NCI-H2171 treated with DMSO at 0.1 percent for 48 hours (cell line): ENCODE results near the gene PHF21A.
A peak's percentile ranks its signal among the peaks of the same experiment; 100 is the strongest.
"Not testable (repeated sequence)": the region's sequence is repeated elsewhere in the genome, so short reads cannot be mapped to it uniquely, and the experiment has no call there.

Experiments used
- DNase-seq: peaks from one replicate; lab custom pipeline; 2025; lab: John Stamatoyannopoulos, UW

Gene PHF21A

DNA sequence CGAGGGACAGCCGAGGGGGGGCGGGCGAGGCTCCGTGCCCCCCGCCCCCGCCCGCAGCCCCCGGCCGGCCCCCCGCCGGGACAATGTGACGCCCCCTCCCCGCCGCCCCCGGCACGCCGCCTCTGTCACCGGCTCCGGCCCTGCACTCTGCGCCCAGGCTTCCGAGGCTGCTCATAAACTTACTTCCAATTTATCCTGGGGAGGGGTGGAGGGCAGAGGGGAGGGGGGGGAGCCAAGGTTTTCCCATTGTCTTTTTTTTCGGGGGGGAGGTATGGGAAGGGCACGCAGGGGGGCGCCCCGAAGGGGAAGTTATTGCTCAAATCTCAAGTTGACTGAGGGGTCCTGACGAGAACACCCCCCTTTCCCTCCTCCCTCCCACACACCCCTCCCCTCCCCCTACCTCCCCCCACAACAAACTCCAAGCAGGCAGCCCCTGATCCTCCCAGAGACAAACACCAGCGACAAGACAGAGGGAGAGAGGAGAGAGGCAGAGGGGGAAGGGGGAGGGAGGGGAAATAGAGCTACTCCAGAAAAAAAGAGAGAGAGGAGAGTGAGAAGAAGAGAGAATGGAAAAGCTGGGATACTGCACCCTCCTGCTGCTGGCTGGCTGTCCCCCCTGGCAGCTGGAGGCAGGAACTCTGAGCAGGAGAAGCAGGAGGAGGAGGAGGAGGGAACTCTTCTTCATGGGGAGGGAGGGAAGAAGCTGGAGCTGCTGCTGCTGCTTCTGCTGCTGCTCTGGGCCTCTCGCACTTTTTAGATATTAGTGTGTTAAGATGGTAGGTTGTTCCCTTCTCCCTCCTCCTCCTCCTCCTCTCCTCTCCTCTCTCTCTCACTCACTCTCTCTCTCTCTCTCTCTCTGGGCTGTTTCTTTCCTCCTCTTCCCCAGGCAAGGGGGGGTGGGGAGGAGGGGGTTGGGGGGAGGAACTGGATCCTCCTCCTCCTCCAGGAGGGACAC is 631 bp downstream of the PHF21A start:
- peak; percentile 88 for DNase-seq

DNA sequence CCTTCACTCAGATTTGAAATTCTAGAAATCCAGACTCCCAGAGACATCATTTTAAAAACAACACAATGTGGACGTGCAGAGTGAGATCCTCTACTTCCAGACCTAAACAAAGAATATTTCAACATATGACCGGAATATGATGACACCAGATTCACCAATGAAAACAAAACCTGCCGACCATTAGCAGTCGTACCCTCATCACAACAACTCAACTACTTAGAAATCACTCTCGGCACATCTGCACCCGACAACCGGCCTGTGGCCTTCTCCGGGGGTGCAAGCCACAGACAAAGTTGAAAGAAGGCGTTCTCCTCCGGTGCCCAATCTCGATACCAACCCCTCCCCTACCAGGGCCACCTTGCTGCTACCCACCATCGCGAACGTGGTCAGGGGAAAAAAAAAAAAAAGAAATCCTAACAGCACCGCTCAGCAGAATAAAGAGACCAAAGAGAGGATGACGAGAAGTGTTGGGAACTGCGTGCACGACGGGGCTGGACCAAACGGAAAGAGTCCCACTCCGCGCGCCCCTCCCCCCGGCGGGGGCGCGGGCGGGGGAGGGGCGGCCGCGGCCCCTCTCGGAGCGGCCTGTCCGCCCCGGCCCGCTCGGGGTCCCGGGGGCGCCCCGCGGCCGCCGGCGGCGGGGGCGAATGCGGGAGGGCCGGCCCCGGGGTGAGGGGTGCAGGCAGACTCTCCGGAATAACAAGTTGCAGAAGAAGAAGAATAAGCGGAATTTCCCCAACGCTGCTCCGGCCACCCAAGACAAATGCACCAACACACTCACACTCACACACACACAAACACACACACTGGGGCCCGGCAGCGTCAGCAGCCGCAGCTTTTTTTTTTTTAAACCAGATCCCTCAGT is 1.7 kb downstream of the PHF21A start:
- peak; percentile 67 for DNase-seq

DNA sequence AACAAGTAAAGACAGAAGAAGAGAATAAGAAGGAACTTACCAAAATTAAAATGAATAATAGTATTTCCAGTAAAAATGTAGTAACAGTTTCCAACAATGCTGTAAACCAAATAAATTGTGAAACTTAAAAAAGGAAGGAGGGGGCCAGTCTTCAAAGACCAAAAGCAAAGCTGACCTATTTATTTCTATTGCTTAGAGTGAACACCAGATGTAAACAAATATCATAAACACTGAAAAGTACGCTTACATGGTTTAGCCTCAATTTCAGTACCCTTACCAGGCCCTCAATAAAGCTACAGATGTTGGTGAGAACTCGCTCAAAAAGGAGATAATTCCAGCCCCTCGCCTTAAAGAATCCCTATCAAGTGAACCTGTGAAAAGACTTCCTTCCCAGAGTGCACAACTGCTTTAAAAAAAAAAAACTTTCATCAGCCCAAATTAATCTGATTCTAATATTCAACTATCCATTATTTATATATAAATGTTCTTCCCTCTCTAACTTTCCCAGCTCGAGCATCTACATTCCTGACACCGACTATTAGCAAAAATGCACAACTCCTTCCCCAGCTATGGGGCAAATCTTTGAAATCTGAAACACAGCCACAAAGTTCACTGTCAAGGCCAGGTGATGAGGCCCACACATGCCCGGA is 2.4 kb downstream of the PHF21A start:
- no peak for DNase-seq

DNA sequence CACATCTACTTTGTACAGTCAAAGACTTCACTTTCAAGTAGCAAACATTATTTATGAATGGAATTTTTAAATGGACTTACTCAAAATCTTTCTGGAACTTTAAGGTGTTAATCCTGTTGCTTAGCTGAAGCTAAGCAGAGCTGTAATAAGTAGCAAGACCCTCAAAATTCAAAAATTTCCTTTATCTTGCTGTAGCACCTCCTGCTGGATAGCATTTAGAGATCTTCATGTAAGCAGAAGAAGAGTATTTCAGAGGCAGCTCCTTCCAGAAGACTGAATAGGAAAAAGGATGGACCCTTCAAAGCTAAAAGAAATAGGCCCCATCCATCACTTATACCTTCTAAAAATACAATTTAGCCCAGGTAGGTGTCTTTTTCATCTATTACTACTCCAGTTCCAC is 3.4 kb downstream of the PHF21A start:
- DNase-seq, result no peak

DNA sequence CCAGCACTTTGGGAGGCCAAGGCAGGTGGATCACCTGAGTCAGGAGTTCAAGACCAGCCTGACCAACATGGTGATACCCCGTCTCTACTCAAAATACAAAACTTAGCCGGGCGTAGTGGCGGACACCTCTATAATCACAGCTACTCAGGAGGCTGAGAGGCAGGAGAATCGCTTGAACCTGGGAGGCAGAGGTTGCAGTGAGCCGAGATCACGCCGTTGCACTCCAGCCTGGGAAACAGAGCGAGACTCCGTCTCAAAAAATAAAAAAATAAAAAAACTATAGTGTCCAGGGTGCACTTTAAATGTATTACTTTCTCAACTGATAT is 4.6 kb downstream of the PHF21A start:
- not testable (repeated sequence) for DNase-seq

DNA sequence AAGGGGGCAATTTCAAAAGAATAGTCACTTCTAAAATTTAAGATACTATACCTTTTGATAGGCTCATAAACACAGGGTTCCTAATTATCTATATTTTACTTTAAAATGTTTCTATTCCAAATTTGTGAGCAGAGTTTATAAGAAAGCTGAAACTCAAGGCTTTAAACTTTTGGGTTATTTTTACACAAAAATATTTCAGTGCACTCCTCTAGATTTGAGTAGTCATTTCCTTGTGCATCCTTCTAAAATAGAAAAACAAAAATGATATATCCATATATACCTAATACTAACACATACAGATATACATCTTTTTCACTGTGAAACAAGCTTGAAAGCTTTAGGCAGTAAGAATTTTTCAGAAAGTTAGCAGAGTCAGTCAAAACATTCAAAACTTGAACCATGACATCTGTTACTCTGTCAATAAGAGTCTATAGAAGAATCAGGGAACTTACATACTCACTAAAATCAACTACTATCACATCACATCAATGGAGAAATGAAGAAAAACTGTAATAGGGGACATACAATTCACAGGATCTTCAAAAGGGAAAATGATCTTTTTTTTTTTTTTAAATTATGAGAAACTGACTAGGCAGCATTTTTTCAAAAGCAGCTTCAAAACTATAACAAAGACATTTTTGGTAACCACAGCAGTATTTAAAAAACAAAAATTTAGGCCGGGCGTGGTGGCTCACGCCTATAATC is 5.1 kb downstream of the PHF21A start:
- no peak for DNase-seq

DNA sequence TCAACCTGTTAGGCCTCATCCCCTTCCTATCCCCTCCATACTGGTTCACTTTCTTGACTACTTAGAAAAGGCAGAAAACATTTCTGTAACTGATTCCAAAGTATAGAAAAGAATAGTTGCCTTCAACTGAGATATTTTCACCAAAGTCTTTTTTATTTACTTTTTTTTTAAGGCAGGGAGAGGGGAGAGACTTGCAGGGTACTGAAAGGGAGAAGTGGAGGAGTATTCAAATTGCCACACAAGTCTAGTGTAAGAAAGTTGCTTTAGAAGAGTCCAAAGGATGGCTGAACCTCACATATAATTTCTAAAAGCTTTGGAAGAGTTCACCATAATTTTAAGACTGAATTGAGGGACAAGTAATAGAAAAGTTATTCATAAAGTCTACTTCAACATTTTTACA is 6.3 kb downstream of the PHF21A start:
- no peak for DNase-seq

DNA sequence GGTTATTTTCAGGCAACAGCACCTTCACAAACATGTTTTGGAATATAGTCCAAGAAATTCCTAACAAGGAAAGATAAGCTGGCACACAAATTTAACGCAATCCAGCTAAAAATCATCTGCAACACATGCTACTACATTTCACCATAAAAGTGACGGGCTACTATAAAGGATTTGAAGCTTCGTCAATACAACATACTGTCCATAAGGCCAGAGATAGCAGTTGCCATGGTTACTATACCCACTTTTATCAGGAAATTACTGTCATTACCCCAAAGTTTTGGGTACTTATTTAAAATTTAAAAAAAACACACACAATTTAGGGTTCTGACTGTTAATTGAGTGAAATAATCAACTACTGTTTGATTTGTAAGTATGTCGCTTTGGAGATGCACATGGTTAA is 6.9 kb downstream of the PHF21A start:
- no peak for DNase-seq

DNA sequence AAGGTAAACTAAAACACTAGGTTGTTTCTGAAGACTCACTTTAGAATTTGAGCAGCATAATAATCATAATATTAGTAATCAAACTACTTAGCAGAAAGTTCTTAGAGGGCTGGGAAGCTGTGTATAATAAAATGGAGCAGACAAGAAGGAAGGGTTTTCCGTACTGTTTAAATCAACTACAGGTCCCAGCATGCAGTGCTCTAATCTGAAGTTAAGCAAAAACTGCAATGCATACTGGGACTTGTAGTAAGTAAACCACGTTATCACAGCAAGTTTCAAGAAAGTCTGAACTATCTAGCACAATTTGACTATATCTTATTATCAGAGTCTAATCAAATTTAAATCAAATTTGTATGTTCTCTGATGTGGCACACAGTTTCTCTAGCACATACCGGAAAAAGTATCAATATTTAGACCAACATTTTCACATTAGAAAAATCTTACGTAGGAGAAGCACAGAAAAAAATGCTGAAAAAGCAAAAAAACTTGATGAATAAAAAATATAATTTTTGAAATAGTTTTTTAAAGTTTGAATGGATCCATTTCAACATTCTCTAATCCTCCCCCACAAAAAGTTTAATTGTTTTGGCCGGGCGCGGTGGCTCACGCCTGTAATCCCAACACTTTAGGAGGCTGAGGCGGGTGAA is 8.2 kb downstream of the PHF21A start:
- DNase-seq, result peak; percentile 80

DNA sequence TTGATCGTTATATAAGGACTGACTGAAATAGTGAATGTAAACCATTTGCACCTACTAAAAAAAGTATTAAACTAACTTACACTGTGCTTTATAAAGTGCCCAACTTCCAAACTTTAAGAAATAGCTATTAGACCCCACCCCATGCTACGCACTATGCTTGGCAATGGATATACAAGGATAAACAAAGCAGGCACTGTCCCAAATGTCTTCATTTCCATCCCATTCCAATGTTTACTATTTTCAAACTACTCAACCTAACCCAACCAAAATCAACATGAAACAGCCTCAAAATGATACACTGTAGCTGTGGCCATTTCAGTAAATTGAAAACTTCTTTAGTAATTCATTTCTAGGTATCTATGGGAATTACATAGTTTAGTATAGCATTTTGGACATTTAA is 12.5 kb downstream of the PHF21A start:
- no peak for DNase-seq

DNA sequence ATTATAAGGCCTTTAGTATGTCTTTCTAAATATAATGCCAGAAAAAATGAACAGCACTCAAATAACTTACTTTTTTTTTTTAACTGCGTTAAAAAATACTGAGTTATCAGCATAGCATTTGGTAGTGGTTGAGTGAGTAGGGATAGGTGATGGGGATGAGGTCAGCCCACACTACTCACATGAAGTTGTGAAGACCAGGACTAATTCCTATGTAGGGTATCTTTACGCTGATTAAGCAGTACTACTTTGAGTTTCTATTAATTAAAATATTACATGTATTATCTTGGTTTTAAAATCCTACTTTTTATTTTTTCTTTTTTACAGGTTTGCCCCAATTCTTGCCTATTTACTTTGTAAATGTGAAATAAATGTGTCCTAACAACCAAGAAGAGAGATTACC is 13.5 kb downstream of the PHF21A start:
- DNase-seq, result no peak

DNA sequence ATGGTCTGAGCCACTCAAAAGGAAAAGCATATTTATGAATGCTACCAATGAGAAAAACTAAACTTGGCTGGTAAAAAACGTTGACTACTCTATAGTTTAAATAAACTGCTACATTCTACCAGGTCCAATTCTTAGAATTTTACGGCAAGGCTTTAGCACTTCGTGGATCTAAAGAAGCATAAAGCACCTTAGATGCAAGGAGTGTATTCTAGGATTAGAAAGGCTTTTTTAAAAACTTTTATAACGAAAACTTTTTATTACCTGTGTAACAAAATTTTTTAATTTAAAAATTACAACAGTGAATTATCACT is 13.9 kb downstream of the PHF21A start:
- no peak for DNase-seq

DNA sequence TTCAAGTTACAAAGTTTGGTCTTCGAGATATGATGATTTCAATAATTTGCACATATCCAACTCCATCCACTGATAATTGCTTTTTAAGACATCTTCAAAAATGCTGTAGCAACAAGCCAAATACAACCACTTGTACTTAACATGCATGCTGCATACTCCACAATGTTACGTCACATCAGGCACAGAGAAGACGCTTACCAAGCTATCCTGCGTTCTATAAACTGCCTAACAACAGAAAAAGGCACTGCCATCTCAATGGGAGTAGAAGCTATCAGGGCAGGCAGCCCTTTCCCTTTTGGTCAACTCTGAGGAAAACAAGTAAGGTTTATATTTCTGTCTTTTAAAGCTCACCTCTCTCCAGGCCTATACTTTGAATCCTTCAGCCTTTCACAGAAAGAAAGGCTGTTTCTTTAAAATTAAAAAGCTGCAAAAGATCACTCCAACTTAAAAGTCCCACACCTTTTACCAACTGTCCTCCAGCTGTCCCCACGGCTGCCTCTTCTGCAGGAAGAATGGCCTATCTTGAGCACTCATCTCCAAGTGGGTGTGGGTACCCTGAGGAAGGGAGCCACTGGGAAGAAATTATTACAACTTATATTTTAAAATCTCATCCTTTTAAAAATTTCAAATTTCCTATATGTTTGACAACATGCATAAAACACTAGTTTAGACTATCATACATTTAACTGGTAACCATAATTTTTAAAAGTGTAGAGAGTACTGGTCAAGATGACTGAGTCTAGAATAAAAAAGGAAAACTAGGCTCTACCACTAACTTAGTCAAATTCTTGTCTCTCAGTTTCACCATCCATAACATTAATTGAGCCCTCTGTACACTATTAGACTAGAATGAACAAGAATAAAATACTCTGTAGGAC is 14.5 kb downstream of the PHF21A start:
- no peak for DNase-seq

DNA sequence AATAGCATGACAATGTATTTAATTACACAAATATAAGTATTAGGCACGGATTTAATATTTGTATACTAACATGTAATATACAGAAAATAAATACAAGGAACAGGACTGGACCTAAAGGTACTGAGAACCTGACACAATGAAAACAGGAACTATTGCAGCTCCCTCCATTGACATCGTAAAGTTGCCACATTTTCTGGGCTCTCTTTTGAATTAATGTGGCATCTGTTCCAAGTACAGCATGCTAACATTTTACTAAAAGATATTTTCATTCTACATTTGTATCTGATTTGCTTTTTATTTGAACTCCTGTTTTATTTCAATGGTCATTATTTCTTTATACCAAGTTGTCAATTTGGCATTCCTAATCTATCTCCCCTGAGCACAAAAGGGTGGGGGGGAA is 15.3 kb downstream of the PHF21A start:
- DNase-seq, result no peak

DNA sequence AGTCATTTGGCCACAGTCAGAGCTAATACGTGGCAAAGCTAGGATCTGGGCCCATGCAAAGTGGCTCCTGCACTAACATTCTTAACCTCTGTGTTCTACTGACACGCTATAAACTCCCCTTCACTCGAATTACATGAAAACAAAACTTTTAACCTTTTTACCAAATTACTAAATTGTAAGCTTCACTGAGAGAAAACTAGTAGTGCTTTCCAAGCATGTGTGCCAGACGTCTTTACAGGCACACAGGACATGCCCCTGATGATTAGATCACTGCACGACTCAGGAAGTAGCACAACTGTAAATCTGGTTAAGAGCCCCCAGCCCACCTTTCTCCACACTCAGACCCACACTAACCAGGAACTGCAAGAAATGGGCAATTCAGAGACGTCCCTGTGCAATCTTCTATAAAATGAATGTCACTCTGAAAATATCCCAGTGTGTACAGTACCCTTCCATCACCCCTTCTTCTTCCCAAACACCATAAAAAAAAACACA is 16.1 kb downstream of the PHF21A start:
- no peak for DNase-seq

DNA sequence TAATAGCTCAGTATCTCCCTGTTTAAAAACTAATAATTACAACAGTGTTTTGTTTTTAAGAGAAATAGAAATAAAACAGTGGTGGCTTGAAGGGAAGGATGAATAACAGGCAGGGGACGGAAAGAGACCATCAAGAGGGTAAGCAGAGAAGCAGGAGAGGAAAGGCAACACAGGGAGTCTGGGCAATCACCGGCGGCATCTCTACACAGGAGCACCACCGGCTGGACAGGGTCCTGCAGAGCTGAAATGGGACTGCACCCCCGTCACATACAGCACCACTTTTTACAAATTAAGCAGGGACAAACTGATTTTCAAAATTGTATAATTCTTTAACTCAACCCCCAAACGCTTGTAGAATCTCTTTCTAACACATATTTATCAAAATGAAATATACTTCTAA is 18.4 kb downstream of the PHF21A start:
- no peak for DNase-seq

DNA sequence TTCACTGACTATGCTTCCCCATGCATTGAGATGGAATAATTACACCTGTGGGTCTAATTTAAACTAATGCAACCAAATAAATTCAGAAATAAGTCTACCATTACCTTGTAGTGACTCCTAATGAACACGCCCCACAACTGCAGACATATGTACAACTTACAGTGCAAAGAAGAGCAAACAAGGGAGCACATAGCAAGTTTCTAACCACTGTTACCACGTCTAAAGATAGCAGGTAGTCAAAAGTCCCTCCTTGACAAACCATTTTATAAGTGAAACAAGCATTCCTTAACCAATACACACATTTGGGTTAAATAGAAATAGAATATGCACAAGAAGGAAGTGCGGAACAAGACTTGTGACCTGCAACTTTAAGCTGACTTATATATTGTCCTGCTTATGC is 20.6 kb downstream of the PHF21A start:
- no peak for DNase-seq

DNA sequence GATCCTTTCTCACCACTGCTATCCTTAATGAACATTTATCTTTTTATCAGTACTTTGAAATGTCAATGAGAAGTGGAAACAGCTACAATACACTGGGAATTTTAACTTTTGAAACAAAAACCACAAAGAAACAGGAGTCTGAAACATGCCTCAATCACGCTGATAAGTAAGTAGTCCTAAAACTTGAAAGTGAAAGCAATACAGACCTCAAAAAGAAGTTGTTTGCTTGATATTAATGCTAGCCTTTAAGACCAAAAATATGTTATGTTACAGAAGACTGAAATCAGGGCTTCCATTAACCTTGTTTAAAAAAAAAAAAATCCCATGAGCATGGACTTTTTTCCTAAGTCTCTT is 21.3 kb downstream of the PHF21A start:
- DNase-seq, result no peak

DNA sequence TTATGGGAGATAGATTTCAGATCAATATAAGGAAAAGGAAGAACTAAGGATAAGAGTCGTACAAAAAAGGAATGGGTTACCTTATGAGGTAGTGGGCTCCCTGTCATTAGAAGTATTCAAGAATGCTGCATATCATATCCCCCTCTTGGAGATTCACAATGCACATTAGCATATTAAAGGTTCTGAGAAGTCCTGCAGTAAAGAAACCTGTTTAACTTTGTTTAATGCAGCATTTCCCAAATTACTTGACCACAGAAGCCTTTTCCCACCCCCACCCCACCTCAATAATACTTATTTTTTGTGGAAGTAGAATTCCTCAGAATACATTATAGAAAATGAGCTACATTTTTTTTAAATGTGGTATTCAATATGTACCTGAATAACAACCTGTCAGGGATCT is 30.9 kb downstream of the PHF21A start:
- no peak for DNase-seq

DNA sequence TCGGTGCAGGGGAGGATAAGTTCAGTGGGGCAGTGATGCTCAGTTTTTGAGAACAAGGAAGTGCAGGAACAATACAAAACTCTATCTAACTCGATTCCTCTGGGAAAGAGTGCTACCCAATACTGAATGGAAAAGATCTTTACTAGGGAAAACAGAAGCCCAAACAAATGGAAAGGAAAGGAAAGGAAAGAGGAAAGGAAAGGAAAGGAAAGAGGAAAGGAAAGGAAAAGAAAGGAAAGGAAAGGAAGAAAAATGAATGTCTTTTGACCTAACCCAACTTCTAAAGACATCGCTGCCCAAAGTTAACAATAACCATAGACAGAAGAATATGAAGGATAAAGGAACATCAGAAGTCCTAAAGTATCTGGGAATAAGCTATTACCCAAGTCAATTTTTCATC is 41.6 kb downstream of the PHF21A start:
- no peak for DNase-seq

DNA sequence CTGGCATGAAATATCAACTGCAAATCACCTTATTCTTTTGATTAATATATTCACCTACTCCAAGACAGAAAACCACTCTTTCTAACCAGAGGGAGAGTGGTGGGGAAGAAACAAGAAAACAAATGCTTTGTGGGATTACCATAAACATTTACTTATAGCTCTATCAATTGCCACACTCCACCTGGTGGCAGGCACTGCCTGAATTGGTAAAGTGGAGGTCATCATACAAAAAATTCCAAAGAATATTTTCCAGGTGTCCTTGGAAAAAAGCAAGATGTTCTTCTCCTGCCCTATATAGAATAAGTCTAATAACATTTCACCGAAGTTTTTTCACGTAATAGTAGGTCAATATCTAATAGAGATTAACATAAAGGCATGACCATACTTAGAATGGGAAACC is 45.3 kb downstream of the PHF21A start:
- no peak for DNase-seq
